Central memory CD4-positive, alpha-beta T cell (primary cell): ENCODE data around the gene VPS37B.
A peak's percentile ranks its signal among the peaks of the same experiment; 100 is the strongest.
"Not testable (repeated sequence)": the region's sequence is repeated elsewhere in the genome, so short reads cannot be mapped to it uniquely, and the experiment has no call there.

Experiments
- DNase-seq: peaks from one replicate; pipeline ENCODE4 v3.0.0; 2022

VPS37B gene

GRCh38 chr12:122880668-122881067 lies 15.3 kb downstream of the VPS37B start:
- no peak for DNase-seq

GRCh38 chr12:122880155-122880667 lies 15.7 kb downstream of the VPS37B start:
- DNase-seq = no peak

DNA sequence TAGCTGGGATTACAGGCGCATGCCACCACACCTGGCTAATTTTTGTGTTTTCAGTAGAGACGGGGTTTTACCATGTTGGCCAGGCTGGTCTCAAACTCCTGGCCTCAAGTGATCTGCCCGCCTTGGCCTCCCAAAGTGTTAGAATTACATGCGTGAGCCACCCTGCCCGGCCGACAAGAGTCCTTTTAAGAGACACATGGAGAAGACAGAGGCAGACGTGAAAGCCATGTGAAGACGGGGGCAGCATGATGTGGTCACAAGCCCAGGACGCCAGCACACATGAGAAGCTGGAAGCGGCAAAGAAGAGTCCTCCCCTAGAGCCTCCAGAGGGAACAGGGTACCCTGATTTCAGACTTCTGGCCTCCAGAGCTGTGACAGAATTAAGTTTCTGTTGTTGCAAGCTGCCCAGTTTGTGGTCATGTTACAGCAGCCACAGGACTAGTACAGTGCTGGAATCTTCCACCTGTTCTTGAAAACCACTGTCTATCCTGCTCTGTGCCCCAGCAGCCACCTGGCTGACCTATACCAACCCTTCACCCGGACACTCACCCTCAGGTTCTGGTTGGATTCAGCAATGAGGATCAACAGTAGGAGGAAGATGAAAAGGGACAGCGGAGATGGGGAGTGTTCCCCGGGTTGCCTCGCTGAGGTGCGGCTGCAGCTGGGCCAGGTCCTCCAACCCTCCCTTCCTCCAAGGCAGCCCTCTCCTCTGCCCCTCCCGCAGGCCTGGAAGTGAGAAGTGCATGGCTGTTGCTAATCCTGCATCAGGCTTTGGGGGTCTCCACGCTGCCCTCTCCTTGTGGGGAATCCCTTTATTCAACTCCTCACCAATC lies 16.9 kb downstream of the VPS37B start:
- no peak for DNase-seq

- DNase-seq = no peak
Measured at GRCh38 chr12:122876731-122877130, 19.2 kb downstream of the VPS37B start.

DNA sequence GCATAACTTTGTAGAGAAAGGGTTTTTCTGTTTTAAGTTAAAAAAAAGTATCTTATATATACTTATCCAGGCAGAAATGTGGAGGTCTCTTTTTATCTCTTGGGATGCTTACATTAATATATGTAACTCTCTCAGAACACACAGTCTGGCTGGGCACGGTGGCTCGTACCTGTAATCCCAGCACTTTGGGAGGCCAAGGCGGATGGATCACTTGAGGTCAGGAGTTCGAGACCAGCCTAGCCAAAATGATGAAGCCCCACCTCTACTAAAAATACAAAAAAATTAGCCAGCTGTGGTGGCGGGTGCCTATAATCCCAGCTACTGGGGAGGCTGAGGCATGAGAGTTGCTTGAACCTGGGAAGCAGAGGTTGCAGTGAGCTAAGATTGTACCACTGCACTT lies 19.6 kb downstream of the VPS37B start:
- not testable (repeated sequence) for DNase-seq

GRCh38 chr12:122875590-122876220 lies 20.2 kb downstream of the VPS37B start:
- DNase-seq = no peak

GRCh38 chr12:122874081-122874480 lies 21.8 kb downstream of the VPS37B start:
- DNase-seq = peak; percentile 41

DNA sequence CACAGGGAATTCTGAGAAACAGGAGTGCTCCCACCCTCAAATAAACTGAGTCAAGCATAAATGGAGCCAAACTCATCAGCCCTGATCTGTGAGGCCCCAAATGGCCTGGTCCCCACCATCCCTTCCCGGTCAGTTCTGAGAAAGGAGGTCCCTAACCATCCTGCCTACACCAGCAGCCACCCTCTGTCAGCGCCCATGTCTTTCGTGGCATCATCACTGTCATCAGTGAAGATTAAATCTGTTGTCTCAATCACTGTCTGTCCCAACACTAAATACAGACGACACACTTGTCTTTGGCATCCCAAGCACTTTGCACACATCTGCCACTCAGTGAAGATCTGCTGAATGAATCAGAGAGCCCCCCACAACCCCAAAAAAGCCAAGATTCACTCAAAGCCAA lies 22.4 kb downstream of the VPS37B start:
- no peak for DNase-seq

GRCh38 chr12:122872815-122873361 lies 23.0 kb downstream of the VPS37B start:
- DNase-seq = no peak

DNA sequence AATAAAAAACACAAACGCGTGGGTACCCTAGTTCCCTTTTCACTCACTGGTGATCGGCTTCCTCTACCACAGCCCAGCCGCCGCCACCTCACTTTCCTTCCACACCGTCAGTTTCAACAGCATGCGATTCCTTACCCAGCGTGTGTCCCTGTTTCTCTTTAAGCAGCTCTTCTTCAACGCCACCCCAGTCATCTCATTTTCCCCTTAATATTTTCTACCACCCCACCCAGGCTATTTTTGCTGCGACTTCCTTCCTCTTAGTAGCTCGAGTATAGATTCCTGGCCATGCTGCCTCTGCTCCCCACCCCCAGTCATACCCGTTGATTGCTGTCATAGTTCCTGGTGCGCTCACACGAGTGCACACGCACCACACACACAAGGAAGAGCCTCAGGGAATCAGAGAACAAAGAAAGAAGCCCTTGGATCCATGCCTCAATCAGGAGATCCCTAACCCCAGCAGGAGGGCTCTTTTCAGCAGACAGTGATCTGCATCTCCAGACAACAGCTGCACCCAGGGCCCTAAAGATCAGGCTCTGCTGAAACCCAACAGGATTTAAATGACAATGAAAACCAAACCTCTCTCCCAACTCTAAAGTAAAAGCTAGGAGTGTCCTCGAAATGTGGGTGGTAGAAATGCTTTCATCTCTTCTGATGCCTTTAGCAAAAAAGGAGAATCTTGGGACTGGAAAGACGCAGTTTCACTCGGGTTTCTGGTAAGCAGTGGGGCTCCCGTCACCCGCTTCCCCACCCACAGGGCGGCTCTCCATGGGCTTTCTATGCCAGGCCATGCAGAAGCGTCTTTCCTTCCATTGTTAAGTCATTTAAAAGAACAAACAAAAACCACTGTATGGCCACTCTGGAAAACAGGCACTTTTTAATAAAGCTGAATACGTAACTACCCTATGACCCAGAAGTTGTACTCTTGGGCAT lies 23.8 kb downstream of the VPS37B start:
- no peak for DNase-seq

GRCh38 chr12:122870867-122871664 lies 24.9 kb downstream of the VPS37B start:
- no peak for DNase-seq

- DNase-seq = no peak
Measured at GRCh38 chr12:122870163-122870842, 25.6 kb downstream of the VPS37B start.

DNA sequence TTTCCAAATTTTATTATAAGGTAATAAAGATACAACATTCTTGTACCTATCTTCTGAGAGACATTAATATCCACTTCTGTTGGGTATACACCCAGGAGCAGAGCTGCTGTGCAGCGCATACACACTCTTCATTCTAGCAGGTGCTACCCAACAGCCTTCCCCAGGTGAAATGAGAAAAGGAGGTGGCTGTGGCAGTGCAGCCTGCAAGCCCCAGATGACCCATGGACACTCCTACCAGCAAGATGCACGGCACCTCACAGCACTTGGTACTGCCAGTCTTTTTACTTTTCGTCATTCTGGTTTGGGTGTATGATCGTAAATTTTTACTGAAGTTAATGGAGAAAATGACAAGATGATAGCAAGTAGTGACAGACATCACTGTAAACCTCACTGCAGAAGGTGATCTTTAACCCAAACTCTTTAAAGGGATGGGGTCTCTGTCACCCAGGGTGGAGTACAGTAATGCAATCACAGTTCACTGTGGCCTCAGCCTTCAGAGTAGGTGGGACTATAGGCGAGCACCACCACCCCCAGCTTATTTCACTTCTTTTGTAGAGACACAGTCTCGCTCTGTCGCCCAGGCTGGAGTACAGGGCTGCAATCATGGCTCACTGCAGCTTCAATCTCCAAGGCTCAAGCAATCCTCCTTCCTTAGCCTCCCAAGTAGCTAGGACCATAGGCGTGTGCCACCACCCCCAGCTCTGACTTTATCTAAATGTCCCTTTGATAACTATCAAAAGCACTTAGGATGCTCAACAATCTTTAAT lies 26.5 kb downstream of the VPS37B start:
- DNase-seq = no peak

- DNase-seq = no peak
Measured at GRCh38 chr12:122868471-122869177, 27.3 kb downstream of the VPS37B start.

- no peak for DNase-seq
Measured at GRCh38 chr12:122867691-122868461, 28.0 kb downstream of the VPS37B start.

DNA sequence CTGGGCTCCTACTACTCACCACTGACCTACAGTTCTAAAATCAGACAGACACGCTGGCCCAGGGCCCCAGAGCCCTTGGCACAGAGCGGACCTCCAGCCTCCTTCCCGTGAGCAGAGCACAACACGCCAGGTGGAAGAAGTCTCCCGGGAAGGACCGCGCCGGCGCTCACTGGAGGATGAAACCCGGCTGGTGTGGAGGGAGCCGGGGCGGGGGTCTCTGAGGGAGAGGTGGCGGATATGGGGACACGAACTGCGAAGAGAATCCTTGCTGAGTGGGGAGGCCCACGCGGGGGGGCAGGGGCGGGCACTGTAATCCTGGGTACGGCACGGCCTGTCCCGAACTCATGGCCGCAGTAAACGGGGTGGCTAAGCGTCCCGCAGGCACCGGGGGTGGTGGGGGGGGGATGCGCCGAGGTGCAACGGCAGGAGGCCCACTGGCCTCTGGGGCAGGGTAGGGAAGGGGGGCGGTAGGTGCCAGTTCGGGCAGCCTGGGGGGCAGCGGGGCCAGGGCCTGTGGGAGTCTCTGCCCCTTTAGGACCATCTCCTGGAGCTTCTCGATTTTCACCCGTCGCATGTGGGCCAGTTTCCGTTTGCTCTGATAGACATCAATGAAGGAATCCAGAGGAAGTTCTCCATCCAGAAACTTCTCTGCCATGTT lies 28.8 kb downstream of the VPS37B start:
- no peak for DNase-seq

GRCh38 chr12:122866379-122866778 lies 29.5 kb downstream of the VPS37B start:
- no peak for DNase-seq
